Skeletal muscle satellite cell (primary cell): ENCODE measurements around the gene CHP2.
A peak's percentile ranks its signal among the peaks of the same experiment; 100 is the strongest.

ENCODE experiments used
- H3K27me3 ChIP-seq: 2 replicates; pipeline ENCODE4 v1.7.0; 2013; ENCODE audit warnings: low read length; ENCODE audit not compliant: control insufficient read depth, insufficient read depth
- H3K36me3 ChIP-seq: 2 replicates; pipeline ENCODE4 v1.7.0; 2013; ENCODE audit warnings: mild to moderate bottlenecking, control low read depth, low read length; ENCODE audit not compliant: insufficient read depth
- H3K4me1 ChIP-seq: 2 replicates; pipeline ENCODE4 v1.7.0; 2013; ENCODE audit warnings: low read length; ENCODE audit not compliant: control insufficient read depth, insufficient read depth
- H3K4me2 ChIP-seq: 2 replicates; pipeline ENCODE4 v1.7.0; 2013; ENCODE audit warnings: mild to moderate bottlenecking, low read length
- H3K4me3 ChIP-seq: 2 replicates; pipeline ENCODE4 v1.7.0; 2013; ENCODE audit warnings: low read length
- H3K9ac ChIP-seq: 2 replicates; pipeline ENCODE4 v1.7.0; 2013; ENCODE audit warnings: mild to moderate bottlenecking, low read depth, low read length, moderate library complexity
- H3K9me3 ChIP-seq: replicated peaks from 2 replicates; pipeline ENCODE4 v1.7.0; 2013; ENCODE audit warnings: mild to moderate bottlenecking, control low read depth, low read length

CHP2 gene

DNA sequence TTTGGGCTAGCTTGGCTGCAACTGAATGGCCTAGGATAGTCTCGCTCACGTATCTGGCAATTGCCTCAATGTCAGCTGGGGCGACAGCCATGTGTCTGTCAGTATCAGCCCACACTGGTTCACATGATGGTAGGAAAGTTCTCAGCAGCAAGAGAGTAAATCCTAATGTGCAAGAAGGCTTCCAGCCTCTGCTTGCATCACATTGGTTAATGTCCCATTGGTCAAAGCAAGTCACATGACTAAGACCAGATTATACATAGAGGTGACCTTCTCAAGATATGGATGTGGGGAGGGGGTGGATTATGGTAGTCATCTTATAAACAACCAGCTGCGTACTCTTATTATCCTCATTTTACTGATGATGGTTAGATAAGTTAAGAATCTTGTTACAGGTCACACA is 31.0 kb downstream of the CHP2 start:
- Histone ChIP-seq H3K4me2 (no peak overlapping the region), H3K9ac (no peak overlapping the region), H3K27me3 (no peaks in the 10 kb centered on the region), H3K36me3 (no peaks in the 10 kb centered on the region), H3K4me3 (no peak overlapping the region), H3K9me3 (no peaks in the 10 kb centered on the region), H3K4me1 (no peaks in the 10 kb centered on the region)

DNA sequence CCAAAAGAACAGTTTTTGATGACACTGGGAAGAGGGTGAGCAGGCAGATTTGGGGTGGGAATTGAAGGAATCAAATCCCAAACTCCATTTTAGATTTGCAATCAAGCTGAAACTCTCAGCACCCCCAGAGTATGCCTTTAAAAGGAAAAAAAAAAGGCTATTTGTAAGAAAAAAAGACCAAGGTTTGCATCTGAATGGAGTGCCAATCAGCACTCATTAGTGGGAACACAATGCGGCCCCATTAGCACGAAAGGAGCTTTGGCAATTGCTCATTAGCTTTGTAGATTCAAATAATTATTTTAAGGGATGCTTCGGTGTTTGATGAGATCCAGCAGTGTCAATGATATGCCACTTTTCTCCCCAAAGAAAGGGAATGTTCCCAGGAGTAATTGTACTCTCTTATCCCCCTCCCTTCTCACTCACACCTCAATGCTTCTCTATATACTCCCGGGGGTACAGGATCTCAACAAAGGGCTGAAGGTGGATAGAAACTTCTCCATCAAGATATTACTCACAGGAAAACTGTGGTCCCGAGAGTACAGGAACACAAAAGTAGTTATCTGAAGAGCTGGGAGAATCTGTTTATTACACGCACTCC is 32.2 kb downstream of the CHP2 start:
- Histone ChIP-seq H3K4me1 (no peaks in the 10 kb centered on the region), H3K36me3 (no peaks in the 10 kb centered on the region), H3K9ac (no peak overlapping the region), H3K27me3 (no peaks in the 10 kb centered on the region), H3K4me3 (no peak overlapping the region), H3K9me3 (no peaks in the 10 kb centered on the region), H3K4me2 (no peak overlapping the region)

DNA sequence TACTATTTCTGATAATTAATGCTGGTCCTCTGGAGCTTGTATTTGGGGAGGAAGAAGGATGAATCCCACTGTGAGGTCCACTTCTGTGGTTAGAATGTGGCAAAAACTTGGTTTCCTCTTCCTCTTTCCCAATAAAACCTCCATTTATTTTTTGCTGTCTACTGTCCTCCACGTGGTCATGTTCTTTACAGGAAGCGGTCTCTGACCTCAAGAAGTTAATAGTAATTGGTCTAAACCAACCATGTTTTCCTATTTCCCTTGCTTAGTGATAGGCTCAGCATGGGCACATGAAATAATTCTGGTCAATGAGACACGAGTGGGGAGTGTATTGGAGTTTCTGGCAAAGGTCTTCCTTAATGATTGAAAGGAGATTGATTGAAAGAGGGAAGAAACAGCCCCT is 33.9 kb downstream of the CHP2 start:
- no peaks in the 10 kb centered on the region for H3K27me3 ChIP-seq
- no peak overlapping the region for H3K4me3 ChIP-seq
- H3K4me1 ChIP-seq: no peaks in the 10 kb centered on the region
- H3K9ac ChIP-seq: no peak overlapping the region
- no peaks in the 10 kb centered on the region for H3K36me3 ChIP-seq
- H3K9me3 ChIP-seq: no peaks in the 10 kb centered on the region
- H3K4me2 ChIP-seq: no peak overlapping the region

DNA sequence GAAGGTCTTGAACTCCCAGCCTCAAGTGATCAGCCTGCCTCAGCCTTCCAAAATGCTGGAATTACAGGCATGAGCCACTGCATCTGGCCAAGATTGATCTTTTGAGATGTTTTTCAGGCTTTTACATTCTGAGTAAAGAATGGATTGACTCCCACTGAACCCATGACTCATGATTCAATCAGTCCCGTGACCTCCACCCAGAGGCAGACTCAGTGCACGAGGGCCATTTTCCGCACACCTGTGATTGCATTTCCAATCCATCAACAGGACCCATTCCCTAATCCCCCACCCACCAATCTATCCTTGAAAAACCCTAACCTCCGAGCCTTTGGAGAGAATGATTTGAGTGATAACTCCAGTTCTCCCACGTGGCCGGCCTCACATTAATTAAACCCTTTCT is 40.6 kb downstream of the CHP2 start:
- H3K36me3 ChIP-seq: no peaks in the 10 kb centered on the region
- no peak overlapping the region for H3K9ac ChIP-seq
- no peaks in the 10 kb centered on the region for H3K9me3 ChIP-seq
- no peak overlapping the region for H3K4me2 ChIP-seq
- H3K4me3 ChIP-seq: no peak overlapping the region
- no peaks in the 10 kb centered on the region for H3K4me1 ChIP-seq
- H3K27me3 ChIP-seq: no peaks in the 10 kb centered on the region

DNA sequence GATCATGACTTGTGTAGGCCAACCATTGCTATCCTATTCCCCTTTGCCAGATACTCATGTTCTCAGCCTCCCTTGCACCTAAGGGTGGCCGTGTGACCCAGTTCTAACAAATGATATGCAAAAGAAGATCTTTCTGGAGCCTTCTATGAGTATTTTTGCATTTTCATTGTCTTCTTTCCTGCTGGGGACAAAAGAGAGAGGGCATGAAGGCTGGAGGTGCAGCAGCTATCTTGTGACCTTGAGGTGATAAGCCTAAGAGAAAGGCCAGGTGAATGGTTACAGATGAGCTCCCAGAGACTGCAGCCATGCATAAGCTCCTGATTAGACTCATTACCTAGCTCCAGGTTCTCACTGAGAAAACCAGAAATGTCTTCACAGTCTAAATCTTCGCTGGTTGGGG is 42.1 kb downstream of the CHP2 start:
- Histone ChIP-seq H3K9ac (no peak overlapping the region), H3K36me3 (no peaks in the 10 kb centered on the region), H3K27me3 (no peaks in the 10 kb centered on the region), H3K4me2 (no peak overlapping the region), H3K4me3 (no peak overlapping the region), H3K9me3 (no peaks in the 10 kb centered on the region), H3K4me1 (no peaks in the 10 kb centered on the region)

DNA sequence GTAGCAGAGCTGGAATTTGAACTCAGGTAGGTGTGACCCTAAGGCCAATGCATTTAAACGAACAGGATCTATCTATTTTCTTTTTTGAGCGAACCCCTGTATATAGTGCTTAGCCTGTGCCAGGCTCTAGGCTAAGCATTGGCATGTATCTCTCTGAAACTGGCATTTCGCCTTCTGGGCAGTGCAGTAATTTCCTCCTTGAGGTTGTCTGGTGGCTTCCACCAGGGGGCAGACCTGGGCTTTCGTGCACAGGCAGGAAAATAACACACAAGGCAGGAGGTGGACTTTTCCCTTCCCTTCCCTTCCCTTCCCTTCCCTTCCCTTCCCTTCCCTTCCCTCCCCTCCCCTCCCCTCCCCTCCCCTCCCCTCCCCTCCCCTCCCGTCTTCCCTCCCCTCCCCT is 46.6 kb downstream of the CHP2 start:
- Histone ChIP-seq H3K27me3 (peaks cover 3% of the 10 kb centered on the region), H3K4me2 (no peak overlapping the region), H3K9me3 (no peaks in the 10 kb centered on the region), H3K4me3 (no peak overlapping the region), H3K36me3 (no peaks in the 10 kb centered on the region), H3K9ac (no peak overlapping the region), H3K4me1 (no peaks in the 10 kb centered on the region)

DNA sequence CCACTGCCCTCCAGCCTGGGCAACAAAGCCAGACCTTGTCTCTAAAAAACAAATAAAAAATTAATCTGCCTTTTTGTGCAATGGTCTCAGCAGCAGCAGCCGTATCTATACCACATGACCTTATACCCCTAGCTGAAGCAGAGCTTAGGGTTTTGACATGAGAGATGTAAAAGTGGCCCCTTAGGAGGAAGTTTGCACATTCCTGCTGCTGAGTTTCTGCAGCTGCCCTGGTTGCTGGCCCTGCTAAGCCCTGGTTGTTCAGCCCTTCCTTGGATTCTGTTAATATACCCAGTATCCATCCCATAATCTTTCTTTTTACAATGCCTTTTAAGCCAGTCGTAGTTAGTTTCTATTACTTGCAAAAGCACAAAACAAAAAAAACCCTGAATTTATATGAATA is 48.0 kb downstream of the CHP2 start:
- Histone ChIP-seq H3K4me2 (no peak overlapping the region), H3K27me3 (peaks cover 3% of the 10 kb centered on the region), H3K9ac (no peak overlapping the region), H3K4me1 (no peaks in the 10 kb centered on the region), H3K4me3 (no peak overlapping the region), H3K36me3 (no peaks in the 10 kb centered on the region), H3K9me3 (no peaks in the 10 kb centered on the region)

DNA sequence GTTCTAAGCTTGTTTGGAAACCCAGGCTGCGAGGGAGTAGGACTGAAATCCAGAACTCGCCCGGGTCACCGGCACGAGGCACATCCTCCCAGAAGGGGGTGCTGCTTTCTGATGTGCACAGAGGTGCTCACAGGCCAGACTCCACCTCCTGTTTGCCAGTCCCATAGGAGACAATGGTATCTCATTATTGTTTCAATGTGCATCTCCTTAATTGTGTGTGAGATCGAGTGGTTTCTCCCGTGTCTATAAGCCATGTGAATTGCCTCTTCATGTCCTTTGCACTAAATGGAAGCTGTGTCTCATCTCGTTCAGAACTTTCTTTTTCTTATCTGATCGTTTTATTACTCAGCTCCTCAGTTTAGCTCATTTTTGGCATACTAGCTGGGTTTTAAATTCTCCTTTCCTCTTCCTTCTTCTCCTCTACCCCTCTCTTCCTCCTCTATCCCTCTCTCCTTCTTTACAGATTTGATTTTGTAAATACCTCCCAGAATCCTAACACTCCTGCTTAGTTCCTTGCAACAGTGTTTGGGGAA is 48.8 kb downstream of the CHP2 start:
- Histone ChIP-seq H3K9ac (no peak overlapping the region), H3K4me3 (no peak overlapping the region), H3K27me3 (peaks cover 3% of the 10 kb centered on the region)

DNA sequence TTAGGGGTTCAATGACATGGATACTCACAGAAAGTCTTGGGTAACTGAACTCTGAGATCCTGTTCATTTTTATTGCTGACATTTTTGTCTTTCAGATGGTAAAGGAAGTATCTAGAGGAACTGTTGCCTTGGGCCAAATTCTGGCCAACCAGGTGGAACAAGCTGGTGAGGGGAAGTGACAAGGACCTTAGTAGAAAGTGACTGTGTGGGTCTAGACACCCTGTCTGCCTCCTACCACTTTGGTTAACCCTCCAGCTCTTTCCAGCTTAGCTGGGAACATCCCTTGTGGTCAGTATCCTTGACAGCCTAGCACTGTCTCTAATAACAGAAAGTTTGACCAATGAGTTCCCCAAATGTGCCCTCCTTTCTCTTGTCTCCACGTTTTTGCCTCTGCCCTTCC is 52.2 kb downstream of the CHP2 start:
- Histone ChIP-seq H3K4me2 (no peak overlapping the region), H3K36me3 (no peaks in the 10 kb centered on the region), H3K9ac (no peak overlapping the region), H3K9me3 (no peaks in the 10 kb centered on the region), H3K27me3 (peaks cover 3% of the 10 kb centered on the region), H3K4me3 (no peak overlapping the region), H3K4me1 (no peaks in the 10 kb centered on the region)

More for the DNA sequence above, 48.8 kb downstream of the CHP2 start:
- peak overlapping the region; percentile 8 for H3K4me2 ChIP-seq
- H3K36me3 ChIP-seq: no peaks in the 10 kb centered on the region
- no peaks in the 10 kb centered on the region for H3K4me1 ChIP-seq
- H3K9me3 ChIP-seq: no peaks in the 10 kb centered on the region
